HCT116 (cell line): Measurements from ENCODE around the gene CLCA2. TPM values are rescaled to one million over a fixed set of nuclear protein-coding genes. Genes with fewer than 3 reads are reported as not detected.

ENCODE experiments used
- ATAC-seq: fragments of 200-7000 bp; cut with Tn5 transposase; 2 replicates; pipeline ENCODE4 v1.9.1; 2020; ENCODE audit warnings: mild to moderate bottlenecking, moderate library complexity
- BruUV-seq: library from RNA; stranded (reverse); fragments of 400-500 nt; replicated peaks from 2 replicates; lab custom pipeline; 2021; lab: Mats Ljungman, UMichigan
- CTCF ChIA-PET: fragments of 300-600 bp; sonication (Branson Sonifier 250); formaldehyde crosslinking; loops from one replicate; lab custom pipeline; 2021; ENCODE audit warnings: antibody characterized with exemption; lab: Charles Lee
- POLR2A ChIA-PET: fragments of 300-600, 350-600 bp; sonication (Branson Sonifier 250); formaldehyde crosslinking; loops from one replicate; lab custom pipeline; 2021; ENCODE audit warnings: antibody characterized with exemption; lab: Charles Lee
- RAD21 ChIA-PET, 2 experiments: fragments of 300-600 bp; sonication (Branson Sonifier 250); formaldehyde crosslinking; loops; one replicate each; lab custom pipeline; 2023; ENCODE audit warnings: low total read pairs in 2 of 2; ENCODE audit not compliant: uncharacterized antibody in 2 of 2, unreplicated experiment in 2 of 2, low non-redundant PET in 1 of 2; lab: Charles Lee
- DNase-seq: peaks from one replicate; pipeline ENCODE4 v3.0.0-alpha.2; 2010; ENCODE audit warnings: low read depth, low spot score
- H2AFZ ChIP-seq: fragments of 200-600 bp; shearing (Covaris generic), sonication (generic); 2 replicates; pipeline ENCODE4 v1.6.1; 2017; ENCODE audit warnings: low read depth, mixed run types, mixed read lengths, antibody characterized with exemption, low read length; ENCODE audit not compliant: poor library complexity, severe bottlenecking
- H3K27ac ChIP-seq: 2 replicates; pipeline ENCODE4 v1.5.1; 2012; ENCODE audit warnings: low read depth, low read length
- H3K27me3 ChIP-seq: fragments of 200-600 bp; sonication (generic); 2 replicates; pipeline ENCODE4 v1.6.1; 2016; ENCODE audit warnings: mixed run types, low read length, mixed read lengths; ENCODE audit not compliant: insufficient read depth
- H3K36me3 ChIP-seq, 2 experiments: fragments of 200-500 bp in 1 of 2; fragments of 200-600 bp in 1 of 2; sonication (Bioruptor generic) in 1 of 2; sonication (generic) in 1 of 2; 2 replicates each; pipeline versions ENCODE4 v1.5.1 to v1.6.1; 2014 to 2016; ENCODE audit warnings: low read length in 2 of 2, inconsistent platforms in 1 of 2, mixed read lengths in 1 of 2, mixed run types in 1 of 2; ENCODE audit not compliant: insufficient read depth in 2 of 2, control insufficient read depth in 1 of 2
- H3K4me1 ChIP-seq, 2 experiments: fragments of 200-600 bp in 1 of 2; sonication (generic) in 1 of 2; 2 replicates each; pipeline versions ENCODE4 v1.5.1 to v1.6.1; 2012 to 2017; ENCODE audit warnings: low read length in 2 of 2, inconsistent platforms in 1 of 2, mild to moderate bottlenecking in 1 of 2, mixed read lengths in 1 of 2, mixed run types in 1 of 2, moderate library complexity in 1 of 2; ENCODE audit not compliant: insufficient read depth in 2 of 2, control insufficient read depth in 1 of 2
- H3K4me2 ChIP-seq: fragments of 200-600 bp; sonication (generic); 2 replicates; pipeline ENCODE4 v1.6.1; 2017; ENCODE audit warnings: mixed run types, low read length, mixed read lengths
- H3K4me3 ChIP-seq, 2 experiments: fragments of 200-600 bp in 1 of 2; sonication (generic) in 1 of 2; replicated peaks in 1 of 2; 2 replicates each; pipeline ENCODE4 v1.5.1; 2011 to 2016; ENCODE audit warnings: low read length in 2 of 2, control low read depth in 1 of 2, low read depth in 1 of 2, mild to moderate bottlenecking in 1 of 2, mixed read lengths in 1 of 2, mixed run types in 1 of 2
- H3K79me2 ChIP-seq: fragments of 200-600 bp; sonication (generic); 2 replicates; pipeline ENCODE4 v1.6.1; 2017; ENCODE audit warnings: mild to moderate bottlenecking, mixed run types, low read length, moderate library complexity, mixed read lengths; ENCODE audit not compliant: insufficient read depth
- H3K9ac ChIP-seq: fragments of 200-600 bp; sonication (generic); 2 replicates; pipeline ENCODE4 v1.6.1; 2016; ENCODE audit warnings: low read length, mixed read lengths
- H3K9me2 ChIP-seq: fragments of 200-600 bp; sonication (generic), shearing (Covaris generic); 2 replicates; pipeline ENCODE4 v1.6.1; 2017; ENCODE audit warnings: mixed run types, mild to moderate bottlenecking, moderate library complexity; ENCODE audit not compliant: insufficient read depth
- H3K9me3 ChIP-seq, 2 experiments: fragments of 200-500 bp in 1 of 2; fragments of 200-600 bp in 1 of 2; sonication (Bioruptor generic) in 1 of 2; sonication (generic) in 1 of 2; 2 replicates each; pipeline ENCODE4 v1.6.1; 2014 to 2017; ENCODE audit warnings: low read length in 2 of 2, mixed read lengths in 2 of 2, inconsistent platforms in 1 of 2, low read depth in 1 of 2, mild to moderate bottlenecking in 1 of 2, mixed run types in 1 of 2, moderate library complexity in 1 of 2; ENCODE audit not compliant: control insufficient read depth in 1 of 2, insufficient read depth in 1 of 2
- H4K20me1 ChIP-seq: fragments of 200-600 bp; sonication (generic), shearing (Covaris generic); 2 replicates; pipeline ENCODE4 v1.6.1; 2017; ENCODE audit warnings: mixed run types, mild to moderate bottlenecking, moderate library complexity; ENCODE audit not compliant: insufficient read depth
- CBX3 ChIP-seq: IDR thresholded peaks from 2 replicates; pipeline ENCODE4 v1.6.1; 2012; ENCODE audit warnings: low read depth
- EGR1 ChIP-seq: IDR thresholded peaks from 2 replicates; pipeline ENCODE4 v1.6.1; 2012; ENCODE audit warnings: low read depth
- FOSL1 ChIP-seq: IDR thresholded peaks from 2 replicates; pipeline ENCODE4 v1.6.1; 2012; ENCODE audit warnings: low read depth
- JUND ChIP-seq: IDR thresholded peaks from 2 replicates; pipeline ENCODE4 v1.6.1; 2012
- POLR2A ChIP-seq: IDR thresholded peaks from 2 replicates; pipeline ENCODE4 v1.7.0; 2011; ENCODE audit warnings: borderline replicate concordance; ENCODE audit not compliant: insufficient read depth, insufficient read length; ENCODE audit errors: extremely low read depth
- POLR2AphosphoS5 ChIP-seq: IDR thresholded peaks from 2 replicates; pipeline ENCODE4 v1.6.1; 2011; ENCODE audit warnings: mild to moderate bottlenecking, low read depth, low read length, moderate library complexity
- RAD21 ChIP-seq: IDR thresholded peaks from 2 replicates; pipeline ENCODE4 v1.6.1; 2012; ENCODE audit warnings: low read depth, mild to moderate bottlenecking
- SIN3A ChIP-seq: IDR thresholded peaks from 2 replicates; pipeline ENCODE4 v1.6.1; 2012; ENCODE audit warnings: low read depth
- SP1 ChIP-seq: IDR thresholded peaks from 2 replicates; pipeline ENCODE4 v1.6.1; 2012; ENCODE audit warnings: low read depth
- SRF ChIP-seq: IDR thresholded peaks from 2 replicates; pipeline ENCODE4 v1.6.1; 2012; ENCODE audit warnings: low read depth
- TCF7L2 ChIP-seq: IDR thresholded peaks from 2 replicates; pipeline ENCODE4 v1.7.0; 2011; ENCODE audit warnings: borderline replicate concordance, inconsistent platforms; ENCODE audit not compliant: insufficient read depth, insufficient read length; ENCODE audit errors: extremely low read depth
- YY1 ChIP-seq: IDR thresholded peaks from 2 replicates; pipeline ENCODE4 v1.6.1; 2011; ENCODE audit warnings: low read length, low read depth, moderate library complexity, mild to moderate bottlenecking; ENCODE audit not compliant: insufficient replicate concordance; ENCODE audit errors: extremely low read depth
- ZNF274 ChIP-seq: fragments of 200-500 bp; sonication (Bioruptor generic); IDR thresholded peaks from 2 replicates; pipeline ENCODE4 v1.6.1; 2014; ENCODE audit warnings: mild to moderate bottlenecking, low read depth, low read length, inconsistent platforms
- intact Hi-C: fragments of 100-400 bp; cut with micrococcal nuclease; formaldehyde crosslinking; loops from 2 replicates; pipeline ENCODE4 v1.10.0; 2022
- total RNA-seq: library from RNA; stranded (reverse); gene quantifications from one replicate; pipeline ENCODE4 v1.2.1, GENCODE V29; 2021; ENCODE audit not compliant: unreplicated experiment
- TF ChIP-seq, protein P1 (sequence below): IDR thresholded peaks from 2 replicates; pipeline ENCODE4 v1.6.1; 2012; ENCODE audit warnings: low read depth
- TF ChIP-seq, protein P2 (sequence below): IDR thresholded peaks from 2 replicates; pipeline ENCODE4 v1.6.1; 2012
- TF ChIP-seq, protein P3 (sequence below): IDR thresholded peaks from 2 replicates; pipeline ENCODE4 v1.6.1; 2012
- TF ChIP-seq, protein P4 (sequence below): IDR thresholded peaks from 2 replicates; pipeline ENCODE4 v1.6.1; 2011; ENCODE audit warnings: mild to moderate bottlenecking, low read length, moderate library complexity; ENCODE audit not compliant: insufficient replicate concordance; ENCODE audit errors: extremely low read depth

Gene CLCA2
- total RNA-seq, 1 experiment from 2014 or later = not detected

DNA sequence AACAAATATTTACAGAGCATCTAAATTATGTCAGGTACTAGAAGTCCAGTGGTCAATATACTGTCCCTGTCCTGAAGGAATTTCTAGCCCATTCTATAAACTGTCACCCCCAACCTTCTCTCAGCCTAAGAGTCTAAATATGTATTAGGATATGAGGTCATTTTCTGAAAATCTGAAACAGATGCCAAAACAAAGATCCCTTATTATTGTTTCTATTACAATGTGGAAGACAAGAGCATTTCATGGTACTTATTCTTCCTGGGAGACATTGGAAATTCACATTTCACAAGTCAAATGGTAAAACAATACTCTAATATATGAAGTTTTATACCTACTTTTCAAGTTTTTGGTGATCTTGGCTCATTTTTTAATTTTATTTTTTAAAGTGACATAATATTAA, 47.3 kb downstream of the CLCA2 start:
- BruUV-seq = no TSS peak

DNA sequence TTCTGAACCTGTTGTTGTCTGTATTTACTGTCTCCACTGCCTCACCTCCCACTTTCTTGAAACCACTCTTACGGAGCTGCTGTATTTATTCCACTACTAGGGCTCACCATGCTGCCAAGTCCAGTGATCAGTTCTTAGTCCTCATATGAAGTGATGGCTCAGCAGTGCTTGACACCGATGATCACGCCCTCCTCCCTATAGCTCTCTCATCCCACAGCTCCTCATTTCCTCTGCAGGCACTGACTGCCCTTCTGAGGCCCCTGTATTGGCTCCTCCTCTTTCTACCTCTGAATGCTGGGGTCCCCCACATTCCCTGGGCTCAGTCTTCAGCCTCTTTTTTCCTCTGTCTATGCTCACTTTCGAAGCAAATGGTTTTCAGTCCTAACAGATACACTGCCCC, 48.2 kb downstream of the CLCA2 start:
- POLR2A ChIA-PET = no interaction called here
- TF ChIP-seq SRF = no peak
- TF ChIP-seq TCF7L2 = no peak
- no peak for TF ChIP-seq SIN3A
- TF ChIP-seq POLR2AphosphoS5 = no peak
- TF ChIP-seq, protein P1, sequence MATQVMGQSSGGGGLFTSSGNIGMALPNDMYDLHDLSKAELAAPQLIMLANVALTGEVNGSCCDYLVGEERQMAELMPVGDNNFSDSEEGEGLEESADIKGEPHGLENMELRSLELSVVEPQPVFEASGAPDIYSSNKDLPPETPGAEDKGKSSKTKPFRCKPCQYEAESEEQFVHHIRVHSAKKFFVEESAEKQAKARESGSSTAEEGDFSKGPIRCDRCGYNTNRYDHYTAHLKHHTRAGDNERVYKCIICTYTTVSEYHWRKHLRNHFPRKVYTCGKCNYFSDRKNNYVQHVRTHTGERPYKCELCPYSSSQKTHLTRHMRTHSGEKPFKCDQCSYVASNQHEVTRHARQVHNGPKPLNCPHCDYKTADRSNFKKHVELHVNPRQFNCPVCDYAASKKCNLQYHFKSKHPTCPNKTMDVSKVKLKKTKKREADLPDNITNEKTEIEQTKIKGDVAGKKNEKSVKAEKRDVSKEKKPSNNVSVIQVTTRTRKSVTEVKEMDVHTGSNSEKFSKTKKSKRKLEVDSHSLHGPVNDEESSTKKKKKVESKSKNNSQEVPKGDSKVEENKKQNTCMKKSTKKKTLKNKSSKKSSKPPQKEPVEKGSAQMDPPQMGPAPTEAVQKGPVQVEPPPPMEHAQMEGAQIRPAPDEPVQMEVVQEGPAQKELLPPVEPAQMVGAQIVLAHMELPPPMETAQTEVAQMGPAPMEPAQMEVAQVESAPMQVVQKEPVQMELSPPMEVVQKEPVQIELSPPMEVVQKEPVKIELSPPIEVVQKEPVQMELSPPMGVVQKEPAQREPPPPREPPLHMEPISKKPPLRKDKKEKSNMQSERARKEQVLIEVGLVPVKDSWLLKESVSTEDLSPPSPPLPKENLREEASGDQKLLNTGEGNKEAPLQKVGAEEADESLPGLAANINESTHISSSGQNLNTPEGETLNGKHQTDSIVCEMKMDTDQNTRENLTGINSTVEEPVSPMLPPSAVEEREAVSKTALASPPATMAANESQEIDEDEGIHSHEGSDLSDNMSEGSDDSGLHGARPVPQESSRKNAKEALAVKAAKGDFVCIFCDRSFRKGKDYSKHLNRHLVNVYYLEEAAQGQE = no peak
- TF ChIP-seq, protein P2, sequence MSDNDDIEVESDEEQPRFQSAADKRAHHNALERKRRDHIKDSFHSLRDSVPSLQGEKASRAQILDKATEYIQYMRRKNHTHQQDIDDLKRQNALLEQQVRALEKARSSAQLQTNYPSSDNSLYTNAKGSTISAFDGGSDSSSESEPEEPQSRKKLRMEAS = no peak
- TF ChIP-seq, protein P3, sequence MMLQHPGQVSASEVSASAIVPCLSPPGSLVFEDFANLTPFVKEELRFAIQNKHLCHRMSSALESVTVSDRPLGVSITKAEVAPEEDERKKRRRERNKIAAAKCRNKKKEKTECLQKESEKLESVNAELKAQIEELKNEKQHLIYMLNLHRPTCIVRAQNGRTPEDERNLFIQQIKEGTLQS = no peak
- no peak for TF ChIP-seq FOSL1
- no peak for TF ChIP-seq CBX3
- no peak for TF ChIP-seq POLR2A
- TF ChIP-seq EGR1 = no peak
- no peak for TF ChIP-seq YY1
- TF ChIP-seq, protein P4, sequence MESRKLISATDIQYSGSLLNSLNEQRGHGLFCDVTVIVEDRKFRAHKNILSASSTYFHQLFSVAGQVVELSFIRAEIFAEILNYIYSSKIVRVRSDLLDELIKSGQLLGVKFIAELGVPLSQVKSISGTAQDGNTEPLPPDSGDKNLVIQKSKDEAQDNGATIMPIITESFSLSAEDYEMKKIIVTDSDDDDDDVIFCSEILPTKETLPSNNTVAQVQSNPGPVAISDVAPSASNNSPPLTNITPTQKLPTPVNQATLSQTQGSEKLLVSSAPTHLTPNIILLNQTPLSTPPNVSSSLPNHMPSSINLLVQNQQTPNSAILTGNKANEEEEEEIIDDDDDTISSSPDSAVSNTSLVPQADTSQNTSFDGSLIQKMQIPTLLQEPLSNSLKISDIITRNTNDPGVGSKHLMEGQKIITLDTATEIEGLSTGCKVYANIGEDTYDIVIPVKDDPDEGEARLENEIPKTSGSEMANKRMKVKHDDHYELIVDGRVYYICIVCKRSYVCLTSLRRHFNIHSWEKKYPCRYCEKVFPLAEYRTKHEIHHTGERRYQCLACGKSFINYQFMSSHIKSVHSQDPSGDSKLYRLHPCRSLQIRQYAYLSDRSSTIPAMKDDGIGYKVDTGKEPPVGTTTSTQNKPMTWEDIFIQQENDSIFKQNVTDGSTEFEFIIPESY = no peak
- TF ChIP-seq SP1 = no peak
- no peak for TF ChIP-seq ZNF274

More for the DNA sequence above, 47.3 kb downstream of the CLCA2 start:
- Histone ChIP-seq H3K9ac (no peak overlapping the region), H3K27ac (no peak overlapping the region), H3K9me3 (no peaks in the 10 kb centered on the region), H3K4me3 (no peak overlapping the region), H3K27me3 (no peaks in the 10 kb centered on the region), H3K36me3 (no peaks in the 10 kb centered on the region), H2AFZ (no peak overlapping the region), H3K4me2 (no peak overlapping the region), H3K9me2 (no peaks in the 10 kb centered on the region), H4K20me1 (no peaks in the 10 kb centered on the region), H3K4me1 (no peaks in the 10 kb centered on the region), H3K79me2 (no peaks in the 10 kb centered on the region)
- TF ChIP-seq JUND (no peak), RAD21 (no peak)
- ChIA-PET POLR2A (no interaction called here), RAD21 (no interaction called here), CTCF (no interaction called here)
- no peak for DNase-seq
- intact Hi-C loops = loop anchor here (5.0 to 10.0 kb wide), 2 partner anchors 216 to 614 kb away; no protein-coding TSS in a partner anchor
- no peak for ATAC-seq

More for the DNA sequence above, 48.2 kb downstream of the CLCA2 start:
- no peak overlapping the region for H3K27ac ChIP-seq
- no peaks in the 10 kb centered on the region for H3K36me3 ChIP-seq
- H3K4me1 ChIP-seq = no peaks in the 10 kb centered on the region
- no peaks in the 10 kb centered on the region for H3K27me3 ChIP-seq
- ATAC-seq (no peak), DNase-seq (no peak)
- intact Hi-C loops = loop anchor here (5.0 to 10.0 kb wide), 2 partner anchors 215 to 613 kb away; no protein-coding TSS in a partner anchor
- H3K4me2 ChIP-seq = no peak overlapping the region
- ChIA-PET RAD21 (no interaction called here), CTCF (interaction anchor here (1.8 kb wide), 1 partner anchor 92 kb away, joined by 4 read pairs; no protein-coding TSS in a partner anchor)
- no peaks in the 10 kb centered on the region for H3K9me2 ChIP-seq
- no TSS peak for BruUV-seq
- H3K79me2 ChIP-seq = no peaks in the 10 kb centered on the region
- H3K4me3 ChIP-seq = no peak overlapping the region
- no peak overlapping the region for H3K9ac ChIP-seq
- H2AFZ ChIP-seq = no peak overlapping the region
- H4K20me1 ChIP-seq = no peaks in the 10 kb centered on the region
- H3K9me3 ChIP-seq = no peaks in the 10 kb centered on the region
